Tibial nerve (tissue), 4 donors: ENCODE results near the gene ANP32E.

ENCODE experiments used
- EP300 ChIP-seq, 2 donors: sonication (generic); formaldehyde crosslinking; IDR thresholded peaks; one replicate each; pipeline ENCODE4 v1.6.1; 2017; ENCODE audit warnings: antibody characterized with exemption in 2 of 2, mild to moderate bottlenecking in 1 of 2
- TF ChIP-seq, protein P1 (sequence below), 5 experiments: fragments of 200-600 bp in 3 of 5; fragments of 450-650 bp in 2 of 5; sonication (generic) in 3 of 5; IDR thresholded peaks; one replicate each; pipeline ENCODE4 v1.5.1; 2016 to 2019; ENCODE audit warnings: antibody characterized with exemption in 5 of 5, mild to moderate bottlenecking in 3 of 5, moderate library complexity in 2 of 5

GRCh38 chr1:150259758-150260669 lies 24.1 kb upstream of the ANP32E start:
- TF ChIP-seq, protein P1, sequence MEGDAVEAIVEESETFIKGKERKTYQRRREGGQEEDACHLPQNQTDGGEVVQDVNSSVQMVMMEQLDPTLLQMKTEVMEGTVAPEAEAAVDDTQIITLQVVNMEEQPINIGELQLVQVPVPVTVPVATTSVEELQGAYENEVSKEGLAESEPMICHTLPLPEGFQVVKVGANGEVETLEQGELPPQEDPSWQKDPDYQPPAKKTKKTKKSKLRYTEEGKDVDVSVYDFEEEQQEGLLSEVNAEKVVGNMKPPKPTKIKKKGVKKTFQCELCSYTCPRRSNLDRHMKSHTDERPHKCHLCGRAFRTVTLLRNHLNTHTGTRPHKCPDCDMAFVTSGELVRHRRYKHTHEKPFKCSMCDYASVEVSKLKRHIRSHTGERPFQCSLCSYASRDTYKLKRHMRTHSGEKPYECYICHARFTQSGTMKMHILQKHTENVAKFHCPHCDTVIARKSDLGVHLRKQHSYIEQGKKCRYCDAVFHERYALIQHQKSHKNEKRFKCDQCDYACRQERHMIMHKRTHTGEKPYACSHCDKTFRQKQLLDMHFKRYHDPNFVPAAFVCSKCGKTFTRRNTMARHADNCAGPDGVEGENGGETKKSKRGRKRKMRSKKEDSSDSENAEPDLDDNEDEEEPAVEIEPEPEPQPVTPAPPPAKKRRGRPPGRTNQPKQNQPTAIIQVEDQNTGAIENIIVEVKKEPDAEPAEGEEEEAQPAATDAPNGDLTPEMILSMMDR (IDR thresholded peaks at IDR 0.05) = no peak
- TF ChIP-seq EP300 (IDR thresholded peaks at IDR 0.05) = no peak
